ENCODE data around the gene SCARF2.

- TF ChIP-seq CTCF (IDR thresholded peaks at IDR 0.05; ENCODE audit: borderline replicate concordance, extremely low read depth, low read length, poor library complexity, severe bottlenecking) (no peak), EZH2 (IDR thresholded peaks at IDR 0.05; ENCODE audit: borderline replicate concordance, low read depth, low read length, severe bottlenecking) (no peak)
Observed at GRCh38 chr22:20446383-20446970, 8.9 kb upstream of the SCARF2 start.
